GM12872 (cell line): Measurements from ENCODE around the gene TEX48.

ENCODE experiments used
- CTCF ChIP-seq: IDR thresholded peaks from 3 replicates; pipeline ENCODE4 v1.5.1; 2011; ENCODE audit warnings: low read depth, mild to moderate bottlenecking, low read length, moderate library complexity; ENCODE audit not compliant: insufficient read depth

The TEX48 gene

GRCh38 chr9:114621561-114621960 is 60.4 kb downstream of the TEX48 start:
- TF ChIP-seq CTCF = no peak

GRCh38 chr9:114619191-114619761 is 62.7 kb downstream of the TEX48 start:
- no peak for TF ChIP-seq CTCF

- TF ChIP-seq CTCF = no peak
Measured at GRCh38 chr9:114616684-114617520, 65.1 kb downstream of the TEX48 start.
